OCI-LY3 (cell line): ENCODE measurements around the gene KDM4B.

Source experiments
- CTCF ChIP-seq: fragments of 200-600, 300-600 bp; sonication (generic); IDR thresholded peaks from 2 replicates; pipeline ENCODE4 v1.5.1; 2014; ENCODE audit warnings: antibody characterized with exemption, low read length, low read depth
- EZH2phosphoT487 ChIP-seq: fragments of 200-600 bp; shearing (Covaris generic); IDR thresholded peaks from 2 replicates; pipeline ENCODE4 v1.6.1; 2018; ENCODE audit warnings: antibody characterized with exemption, mixed run types, low read depth

- TF ChIP-seq CTCF (no peak), EZH2phosphoT487 (no peak)
Measured at GRCh38 chr19:5166262-5166661, 197.3 kb downstream of the KDM4B start.
